ENCODE results near the gene SLC22A12.

GRCh38 chr11:64619196-64619595 is 28.2 kb downstream of the SLC22A12 start:
- TF ChIP-seq EZH2phosphoT487 (IDR thresholded peaks at IDR 0.05; ENCODE audit: borderline replicate concordance, low read depth) (no peak), USF1 (IDR thresholded peaks at IDR 0.05; ENCODE audit: borderline replicate concordance, low read depth) (no peak)
